Inferior parietal cortex (tissue), 1 donor: Measurements from ENCODE around the gene LYPLA2.
"Not testable (repeated sequence)": the region's sequence is repeated elsewhere in the genome, so short reads cannot be mapped to it uniquely, and the experiment has no call there.

Source experiments
- DNase-seq: peaks from one replicate; pipeline ENCODE4 v3.0.0-alpha.2; 2016; ENCODE audit errors: extremely low spot score

The LYPLA2 gene

GRCh38 chr1:23801338-23801748 is 10.4 kb downstream of the LYPLA2 start:
- DNase-seq: no peak

- no peak for DNase-seq
Observed at GRCh38 chr1:23801876-23802275, 10.9 kb downstream of the LYPLA2 start.

GRCh38 chr1:23802809-23803342 is 11.9 kb downstream of the LYPLA2 start:
- DNase-seq: not testable (repeated sequence)

- no peak for DNase-seq
Observed at GRCh38 chr1:23803674-23804073, 12.7 kb downstream of the LYPLA2 start.

GRCh38 chr1:23804183-23804835 is 13.4 kb downstream of the LYPLA2 start:
- DNase-seq: no peak

- DNase-seq: no peak
Observed at GRCh38 chr1:23805025-23805424, 14.1 kb downstream of the LYPLA2 start.

- no peak for DNase-seq
Observed at GRCh38 chr1:23806280-23806679, 15.3 kb downstream of the LYPLA2 start.

GRCh38 chr1:23807453-23807852 is 16.5 kb downstream of the LYPLA2 start:
- no peak for DNase-seq

GRCh38 chr1:23809751-23810171 is 18.8 kb downstream of the LYPLA2 start:
- DNase-seq: peak; percentile 64

- peak; percentile 49 for DNase-seq
Observed at GRCh38 chr1:23810818-23811540, 20.0 kb downstream of the LYPLA2 start.

GRCh38 chr1:23814016-23814415 is 23.1 kb downstream of the LYPLA2 start:
- DNase-seq: no peak

- DNase-seq: no peak
Observed at GRCh38 chr1:23816361-23816760, 25.4 kb downstream of the LYPLA2 start.

GRCh38 chr1:23816906-23817305 is 26.0 kb downstream of the LYPLA2 start:
- no peak for DNase-seq

GRCh38 chr1:23817633-23818032 is 26.7 kb downstream of the LYPLA2 start:
- no peak for DNase-seq

GRCh38 chr1:23823767-23824166 is 32.8 kb downstream of the LYPLA2 start:
- no peak for DNase-seq

GRCh38 chr1:23824711-23825075 is 33.7 kb downstream of the LYPLA2 start:
- DNase-seq: no peak

GRCh38 chr1:23825076-23825761 is 34.3 kb downstream of the LYPLA2 start, which contains the start of gene HMGCL:
Gene HMGCL (minus strand): TSS chr1:23825429. CDS start chr1:23825415, 14 bp downstream.
- DNase-seq: peak; percentile 94

- DNase-seq: peak; percentile 44
Observed at GRCh38 chr1:23825762-23826522, 35.0 kb downstream of the LYPLA2 start.

- DNase-seq: not testable (repeated sequence)
Observed at GRCh38 chr1:23826590-23826989, 35.6 kb downstream of the LYPLA2 start.

GRCh38 chr1:23827717-23828116 is 36.8 kb downstream of the LYPLA2 start:
- no peak for DNase-seq

- not testable (repeated sequence) for DNase-seq
Observed at GRCh38 chr1:23834156-23834555, 43.2 kb downstream of the LYPLA2 start.

- no peak for DNase-seq
Observed at GRCh38 chr1:23836037-23836436, 45.1 kb downstream of the LYPLA2 start.
